Liver (tissue), 9 donors: ENCODE results near the gene SGSH. TPM values are rescaled to one million over a fixed set of nuclear protein-coding genes. Genes with fewer than 3 reads are reported as not detected.

ENCODE experiments used
- DNase-seq: peaks from one replicate; pipeline ENCODE4 v3.0.0-alpha.2; 2017; ENCODE audit warnings: low spot score
- H3K27ac ChIP-seq, 2 donors: one replicate each; pipeline ENCODE4 v1.7.0; 2013; ENCODE audit warnings: inconsistent platforms in 2 of 2, low read length in 2 of 2, control low read depth in 1 of 2, low read depth in 1 of 2, mild to moderate bottlenecking in 1 of 2
- H3K27me3 ChIP-seq, 4 donors: one replicate each; pipeline versions ENCODE4 v1.6.1 to v1.7.0; 2013; ENCODE audit warnings: low read length in 3 of 4, inconsistent platforms in 1 of 4, mild to moderate bottlenecking in 1 of 4, moderate library complexity in 1 of 4; ENCODE audit not compliant: control insufficient read depth in 4 of 4, insufficient read depth in 4 of 4
- H3K36me3 ChIP-seq, 4 donors: one replicate each; pipeline versions ENCODE4 v1.6.1 to v1.7.0; 2013; ENCODE audit warnings: low read length in 3 of 4, mild to moderate bottlenecking in 3 of 4, low read depth in 1 of 4, moderate library complexity in 1 of 4; ENCODE audit not compliant: control insufficient read depth in 4 of 4, insufficient read depth in 3 of 4
- H3K4me1 ChIP-seq, 4 donors: one replicate each; pipeline versions ENCODE4 v1.6.1 to v1.7.0; 2013; ENCODE audit warnings: low read length in 3 of 4, mild to moderate bottlenecking in 3 of 4, moderate library complexity in 1 of 4; ENCODE audit not compliant: control insufficient read depth in 4 of 4, insufficient read depth in 4 of 4
- H3K4me3 ChIP-seq, 3 donors: one replicate each; pipeline versions ENCODE4 v1.6.1 to v1.7.0; 2013; ENCODE audit warnings: low read length in 3 of 3, control low read depth in 1 of 3, low read depth in 1 of 3, mild to moderate bottlenecking in 1 of 3
- H3K9ac ChIP-seq, 2 donors: one replicate each; pipeline ENCODE4 v1.7.0; 2013; ENCODE audit warnings: low read length in 2 of 2, mild to moderate bottlenecking in 2 of 2, moderate library complexity in 2 of 2, control low read depth in 1 of 2, low read depth in 1 of 2
- H3K9me3 ChIP-seq, 4 donors: one replicate each; pipeline versions ENCODE4 v1.6.1 to v1.7.0; 2013; ENCODE audit warnings: low read length in 3 of 4; ENCODE audit not compliant: control insufficient read depth in 4 of 4
- EGR1 ChIP-seq, 2 donors: IDR thresholded peaks; 2 replicates each; pipeline ENCODE4 v1.6.1; 2016 to 2018; ENCODE audit warnings: antibody characterized with exemption in 2 of 2, low read depth in 2 of 2
- FOXA1 ChIP-seq: IDR thresholded peaks from 2 replicates; pipeline ENCODE4 v1.6.1; 2016; ENCODE audit warnings: antibody characterized with exemption
- FOXA2 ChIP-seq: IDR thresholded peaks from 2 replicates; pipeline ENCODE4 v1.6.1; 2016; ENCODE audit warnings: antibody characterized with exemption
- GABPA ChIP-seq, 2 donors: IDR thresholded peaks in 1 of 2; conservative IDR thresholded peaks in 1 of 2; 2 replicates each; pipeline ENCODE4 v1.6.1; 2016; ENCODE audit warnings: antibody characterized with exemption in 2 of 2, mild to moderate bottlenecking in 1 of 2, moderate library complexity in 1 of 2
- HNF4A ChIP-seq, 2 donors: conservative IDR thresholded peaks; 2 replicates each; pipeline ENCODE4 v1.6.1; 2016; ENCODE audit warnings: antibody characterized with exemption in 2 of 2, mild to moderate bottlenecking in 2 of 2
- HNF4G ChIP-seq: IDR thresholded peaks from 2 replicates; pipeline ENCODE4 v1.6.1; 2016; ENCODE audit warnings: antibody characterized with exemption
- JUND ChIP-seq, 2 donors: IDR thresholded peaks; 2 replicates each; pipeline ENCODE4 v1.6.1; 2016; ENCODE audit warnings: antibody characterized with exemption in 2 of 2
- RAD21 ChIP-seq, 2 donors: IDR thresholded peaks; 2 replicates each; pipeline ENCODE4 v1.6.1; 2016; ENCODE audit warnings: antibody characterized with exemption in 2 of 2, mild to moderate bottlenecking in 2 of 2
- RXRA ChIP-seq, 2 donors: IDR thresholded peaks; 2 replicates each; pipeline ENCODE4 v1.6.1; 2017 to 2018; ENCODE audit warnings: antibody characterized with exemption in 2 of 2, mild to moderate bottlenecking in 1 of 2
- SP1 ChIP-seq: IDR thresholded peaks from 2 replicates; pipeline ENCODE4 v1.6.1; 2018; ENCODE audit warnings: antibody characterized with exemption, mild to moderate bottlenecking
- YY1 ChIP-seq: IDR thresholded peaks from 2 replicates; pipeline ENCODE4 v1.6.1; 2016; ENCODE audit warnings: antibody characterized with exemption, mild to moderate bottlenecking
- WGBS: extraction: QIAGEN DNeasy Blood & Tissue Kit; methylation state at CpG from one replicate; pipeline ENCODE4 v1.1.7; 2013; 5-methylcytosine and 5-hydroxymethylcytosine counted together
- polyA plus RNA-seq, 2 donors: library from polyadenylated mRNA; stranded (reverse) in 1 of 2; unstranded in 1 of 2; fragments of 200-250 nt in 1 of 2; fragments of >200 nt in 1 of 2; fragmentation: Nextera tagmentation in 1 of 2; extraction: Ambion mirVana in 1 of 2; gene quantifications; one replicate each; pipeline versions ENCODE4 v1.2.1 to v1.2.3, GENCODE V29; 2013 to 2015
- total RNA-seq, 2 donors: library from RNA; depleted of rRNA; stranded (reverse); fragments of >200 nt; gene quantifications; one replicate each; pipeline ENCODE4 v1.2.3, GENCODE V29; 2014
- TF ChIP-seq, protein P1 (sequence below): IDR thresholded peaks from 2 replicates; pipeline ENCODE4 v1.6.1; 2016; ENCODE audit warnings: antibody characterized with exemption, mild to moderate bottlenecking
- TF ChIP-seq, protein P2 (sequence below): fragments of 150-350 bp; IDR thresholded peaks from 2 replicates; pipeline ENCODE4 v1.5.1; 2017; ENCODE audit warnings: improper control_type of control experiment, low read depth, low read length; ENCODE audit not compliant: missing input control
- TF ChIP-seq, protein P3 (sequence below): IDR thresholded peaks from 2 replicates; pipeline ENCODE4 v1.6.1; 2016; ENCODE audit warnings: antibody characterized with exemption
- donor health status: healthy.
- donor health status: healthy.
- donor health status: healthy.
- donor health status: healthy.
- donor health status: healthy.

The SGSH gene
- total and polyA plus RNA-seq, 4 donors = 5.8 to 19.8 (median 12.9) TPM

DNA sequence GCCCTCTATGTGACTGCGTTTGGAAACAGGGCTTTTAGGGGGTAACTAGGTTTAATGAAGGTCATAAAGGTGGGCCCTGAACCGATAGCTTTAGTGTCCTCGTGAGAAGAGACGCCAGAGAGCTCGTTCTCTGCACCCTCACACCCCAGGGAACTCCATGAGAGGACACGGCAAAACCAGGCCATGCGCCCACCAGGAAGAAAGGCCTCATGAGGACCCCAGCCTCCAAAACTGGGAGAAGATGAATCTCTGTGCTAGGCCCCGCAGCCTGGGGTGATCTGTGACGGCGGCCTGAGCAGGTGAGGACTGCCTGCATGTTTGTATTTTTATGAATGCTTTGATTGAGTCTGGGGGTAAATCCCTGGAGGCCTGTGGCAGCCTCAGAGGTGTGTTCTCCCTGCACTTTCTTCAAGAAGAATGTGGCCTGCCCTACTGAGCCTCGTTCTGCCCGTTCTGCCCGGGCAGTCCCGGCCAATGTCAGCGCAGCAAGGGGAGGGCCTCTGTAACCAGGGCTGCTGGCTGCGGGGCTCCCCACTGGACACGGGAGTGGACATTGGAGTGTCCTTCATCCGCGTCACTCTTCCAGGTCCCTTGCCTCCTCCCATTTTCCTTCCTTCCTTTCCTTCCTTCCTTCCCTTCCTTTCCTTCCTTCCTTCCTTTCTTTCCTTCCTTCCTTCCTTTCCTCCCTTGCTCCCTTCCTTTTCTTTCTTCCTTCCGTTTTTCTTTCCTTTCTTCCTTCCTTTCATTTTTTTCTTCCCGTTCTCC is 33.7 kb upstream of the SGSH start:
- DNase-seq = no peak
- Histone ChIP-seq H3K36me3 (peaks cover 0 to 3% (median 0%) of the 10 kb centered on the region in 4 donors), H3K4me1 (no peaks in the 10 kb centered on the region), H3K9me3 (no peaks in the 10 kb centered on the region), H3K4me3 (no peak overlapping the region), H3K27ac (no peak overlapping the region), H3K27me3 (no peaks in the 10 kb centered on the region), H3K9ac (no peak overlapping the region)
- 92% methylated on average over 21 of the region's 21 CpGs for WGBS
- TF ChIP-seq, protein P1, sequence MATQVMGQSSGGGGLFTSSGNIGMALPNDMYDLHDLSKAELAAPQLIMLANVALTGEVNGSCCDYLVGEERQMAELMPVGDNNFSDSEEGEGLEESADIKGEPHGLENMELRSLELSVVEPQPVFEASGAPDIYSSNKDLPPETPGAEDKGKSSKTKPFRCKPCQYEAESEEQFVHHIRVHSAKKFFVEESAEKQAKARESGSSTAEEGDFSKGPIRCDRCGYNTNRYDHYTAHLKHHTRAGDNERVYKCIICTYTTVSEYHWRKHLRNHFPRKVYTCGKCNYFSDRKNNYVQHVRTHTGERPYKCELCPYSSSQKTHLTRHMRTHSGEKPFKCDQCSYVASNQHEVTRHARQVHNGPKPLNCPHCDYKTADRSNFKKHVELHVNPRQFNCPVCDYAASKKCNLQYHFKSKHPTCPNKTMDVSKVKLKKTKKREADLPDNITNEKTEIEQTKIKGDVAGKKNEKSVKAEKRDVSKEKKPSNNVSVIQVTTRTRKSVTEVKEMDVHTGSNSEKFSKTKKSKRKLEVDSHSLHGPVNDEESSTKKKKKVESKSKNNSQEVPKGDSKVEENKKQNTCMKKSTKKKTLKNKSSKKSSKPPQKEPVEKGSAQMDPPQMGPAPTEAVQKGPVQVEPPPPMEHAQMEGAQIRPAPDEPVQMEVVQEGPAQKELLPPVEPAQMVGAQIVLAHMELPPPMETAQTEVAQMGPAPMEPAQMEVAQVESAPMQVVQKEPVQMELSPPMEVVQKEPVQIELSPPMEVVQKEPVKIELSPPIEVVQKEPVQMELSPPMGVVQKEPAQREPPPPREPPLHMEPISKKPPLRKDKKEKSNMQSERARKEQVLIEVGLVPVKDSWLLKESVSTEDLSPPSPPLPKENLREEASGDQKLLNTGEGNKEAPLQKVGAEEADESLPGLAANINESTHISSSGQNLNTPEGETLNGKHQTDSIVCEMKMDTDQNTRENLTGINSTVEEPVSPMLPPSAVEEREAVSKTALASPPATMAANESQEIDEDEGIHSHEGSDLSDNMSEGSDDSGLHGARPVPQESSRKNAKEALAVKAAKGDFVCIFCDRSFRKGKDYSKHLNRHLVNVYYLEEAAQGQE = no peak
- TF ChIP-seq RXRA (IDR thresholded peaks at IDR 0.05) (no peak), GABPA (IDR thresholded peaks at IDR 0.05 in 1 of 2, conservative IDR thresholded peaks at IDR 0.05 in 1 of 2) (no peak), RAD21 (IDR thresholded peaks at IDR 0.05) (no peak)

DNA sequence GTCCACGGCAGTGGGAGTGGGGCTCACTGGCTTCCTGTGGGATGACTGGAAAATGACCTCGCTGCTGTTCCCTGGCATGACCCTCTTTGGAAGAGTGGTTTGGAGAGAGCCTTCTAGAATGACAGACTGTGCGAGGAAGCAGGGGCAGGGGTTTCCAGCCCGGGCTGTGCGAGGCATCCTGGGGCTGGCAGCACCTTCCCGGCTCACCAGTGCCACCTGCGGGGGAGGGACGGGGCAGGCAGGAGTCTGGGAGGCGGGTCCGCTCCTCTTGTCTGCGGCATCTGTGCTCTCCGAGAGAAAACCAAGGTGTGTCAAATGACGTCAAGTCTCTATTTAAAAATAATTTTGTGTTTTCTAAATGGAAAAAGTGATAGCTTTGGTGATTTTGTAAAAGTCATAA is 32.7 kb upstream of the SGSH start:
- no peaks in the 10 kb centered on the region for H3K27me3 ChIP-seq
- no peak for DNase-seq
- WGBS = 47% methylated on average over 13 of the region's 13 CpGs
- H3K27ac ChIP-seq = no peak overlapping the region
- peaks cover 0 to 3% (median 0%) of the 10 kb centered on the region in 4 donors for H3K36me3 ChIP-seq
- no peak overlapping the region for H3K9ac ChIP-seq
- H3K4me1 ChIP-seq = no peaks in the 10 kb centered on the region
- TF ChIP-seq SP1 = no peak
- peak; percentile 68 to 72 for TF ChIP-seq RAD21 (IDR thresholded peaks at IDR 0.05)
- TF ChIP-seq FOXA2 = no peak
- TF ChIP-seq, protein P2, sequence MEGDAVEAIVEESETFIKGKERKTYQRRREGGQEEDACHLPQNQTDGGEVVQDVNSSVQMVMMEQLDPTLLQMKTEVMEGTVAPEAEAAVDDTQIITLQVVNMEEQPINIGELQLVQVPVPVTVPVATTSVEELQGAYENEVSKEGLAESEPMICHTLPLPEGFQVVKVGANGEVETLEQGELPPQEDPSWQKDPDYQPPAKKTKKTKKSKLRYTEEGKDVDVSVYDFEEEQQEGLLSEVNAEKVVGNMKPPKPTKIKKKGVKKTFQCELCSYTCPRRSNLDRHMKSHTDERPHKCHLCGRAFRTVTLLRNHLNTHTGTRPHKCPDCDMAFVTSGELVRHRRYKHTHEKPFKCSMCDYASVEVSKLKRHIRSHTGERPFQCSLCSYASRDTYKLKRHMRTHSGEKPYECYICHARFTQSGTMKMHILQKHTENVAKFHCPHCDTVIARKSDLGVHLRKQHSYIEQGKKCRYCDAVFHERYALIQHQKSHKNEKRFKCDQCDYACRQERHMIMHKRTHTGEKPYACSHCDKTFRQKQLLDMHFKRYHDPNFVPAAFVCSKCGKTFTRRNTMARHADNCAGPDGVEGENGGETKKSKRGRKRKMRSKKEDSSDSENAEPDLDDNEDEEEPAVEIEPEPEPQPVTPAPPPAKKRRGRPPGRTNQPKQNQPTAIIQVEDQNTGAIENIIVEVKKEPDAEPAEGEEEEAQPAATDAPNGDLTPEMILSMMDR = peak; percentile 50
- TF ChIP-seq HNF4G = no peak
- no peak for TF ChIP-seq JUND (IDR thresholded peaks at IDR 0.05)
- TF ChIP-seq, protein P3, sequence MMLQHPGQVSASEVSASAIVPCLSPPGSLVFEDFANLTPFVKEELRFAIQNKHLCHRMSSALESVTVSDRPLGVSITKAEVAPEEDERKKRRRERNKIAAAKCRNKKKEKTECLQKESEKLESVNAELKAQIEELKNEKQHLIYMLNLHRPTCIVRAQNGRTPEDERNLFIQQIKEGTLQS = no peak
- H3K4me3 ChIP-seq = no peak overlapping the region
- H3K9me3 ChIP-seq = no peaks in the 10 kb centered on the region

DNA sequence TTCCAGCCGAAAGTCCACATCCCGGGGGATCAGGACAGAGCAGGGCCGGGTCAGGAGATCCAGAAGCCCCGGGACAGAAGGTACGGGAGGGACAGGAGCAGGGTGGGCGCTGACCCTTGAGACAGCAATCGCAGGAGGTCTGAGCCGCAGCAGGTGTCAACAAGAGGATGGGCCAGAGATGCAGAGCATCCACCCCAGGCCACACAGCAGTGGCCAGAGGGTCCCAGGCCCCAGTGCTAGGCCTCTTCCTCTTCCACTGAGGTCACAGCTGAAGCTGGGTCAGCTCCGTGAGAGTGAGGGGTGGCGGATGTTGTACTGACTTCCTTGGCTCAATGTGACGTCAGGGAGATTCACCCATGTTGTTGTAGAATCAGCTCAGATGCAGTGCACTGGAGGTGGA is 31.8 kb upstream of the SGSH start:
- Histone ChIP-seq H3K9ac (no peak overlapping the region), H3K27ac (no peak overlapping the region), H3K4me3 (no peak overlapping the region), H3K36me3 (peaks cover 0 to 4% (median 0%) of the 10 kb centered on the region in 4 donors), H3K4me1 (no peaks in the 10 kb centered on the region), H3K27me3 (no peaks in the 10 kb centered on the region), H3K9me3 (no peaks in the 10 kb centered on the region)
- TF ChIP-seq RXRA (IDR thresholded peaks at IDR 0.05) (no peak), GABPA (IDR thresholded peaks at IDR 0.05 in 1 of 2, conservative IDR thresholded peaks at IDR 0.05 in 1 of 2) (no peak), HNF4A (conservative IDR thresholded peaks at IDR 0.05) (no peak), EGR1 (IDR thresholded peaks at IDR 0.05; ENCODE audit: low read depth in 2 of 2) (no peak), RAD21 (IDR thresholded peaks at IDR 0.05) (no peak), YY1 (no peak), FOXA2 (no peak), HNF4G (no peak), FOXA1 (no peak), SP1 (no peak)
- TF ChIP-seq, protein P3 = no peak
- no peak for DNase-seq
- 93% methylated on average over 11 of the region's 11 CpGs for WGBS
